CD4-positive, alpha-beta T cell treated with Interleukin-17A for 4 hours (primary cell): ENCODE measurements around the gene HERC3.

ENCODE experiments used
- DNase-seq: peaks from one replicate; pipeline ENCODE4 v3.0.0-alpha.2; 2020; ENCODE audit warnings: mixed read lengths

Gene HERC3

DNA sequence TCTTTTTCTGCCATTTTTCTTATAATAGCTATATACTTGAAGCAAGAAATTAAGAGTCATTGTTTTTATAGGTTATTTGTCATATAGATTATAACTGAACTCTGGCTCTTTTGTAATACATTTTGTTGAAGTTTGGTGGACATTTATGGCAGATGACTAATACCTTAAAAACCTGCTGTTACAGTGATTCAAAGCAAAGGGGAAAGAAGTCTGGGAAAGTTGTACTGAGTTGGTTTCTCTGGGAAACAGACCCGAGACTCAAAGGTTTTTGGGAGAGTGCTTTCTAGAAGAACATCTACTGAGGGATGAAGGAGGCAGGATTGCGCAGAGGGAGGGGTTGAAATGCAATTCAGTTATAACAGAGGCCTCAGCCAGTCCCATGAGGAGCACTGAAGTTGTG is 69.5 kb downstream of the HERC3 start:
- no peak for DNase-seq

DNA sequence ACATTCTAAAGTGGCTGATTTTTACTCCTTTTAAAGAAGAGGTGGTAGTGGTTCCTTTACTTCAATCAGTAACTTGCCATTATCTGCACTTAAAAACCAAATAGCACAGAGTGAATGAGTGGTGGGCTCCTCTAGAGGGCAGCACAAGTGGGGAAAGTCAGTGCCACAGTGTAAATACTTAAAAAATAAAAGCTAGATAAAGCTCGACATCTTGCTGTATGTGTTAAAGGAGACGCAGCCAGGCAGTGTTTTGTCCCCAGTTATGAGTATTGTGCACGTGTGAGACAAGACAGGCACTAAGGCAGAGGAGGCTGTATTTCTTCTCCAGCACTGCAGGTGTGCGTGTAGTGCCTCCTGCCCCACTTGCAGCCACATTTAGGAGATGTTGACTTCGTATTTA is 80.7 kb downstream of the HERC3 start:
- peak; percentile 45 for DNase-seq

GRCh38 chr4:88673886-88674285 is 81.6 kb downstream of the HERC3 start:
- no peak for DNase-seq

DNA sequence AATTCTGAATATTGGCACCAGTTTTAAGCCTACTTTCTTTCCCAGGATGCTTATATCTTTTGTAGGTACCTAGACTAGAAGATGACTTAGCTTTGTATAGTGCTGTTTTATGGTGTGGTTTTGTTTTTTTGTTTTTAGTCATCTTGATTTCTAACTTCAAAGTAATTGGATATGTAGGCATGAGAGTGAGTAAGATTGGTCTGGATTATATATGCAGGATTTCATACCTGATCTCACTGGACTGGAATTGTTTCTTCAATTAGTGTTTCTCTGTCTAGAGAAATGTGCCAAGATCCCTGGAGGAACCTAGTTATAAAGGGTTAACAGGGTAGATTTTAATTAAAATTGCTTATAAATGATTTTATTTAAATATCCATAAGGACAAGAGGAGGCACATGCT is 82.3 kb downstream of the HERC3 start:
- DNase-seq = no peak

GRCh38 chr4:88674979-88675378 is 82.7 kb downstream of the HERC3 start:
- DNase-seq = no peak

DNA sequence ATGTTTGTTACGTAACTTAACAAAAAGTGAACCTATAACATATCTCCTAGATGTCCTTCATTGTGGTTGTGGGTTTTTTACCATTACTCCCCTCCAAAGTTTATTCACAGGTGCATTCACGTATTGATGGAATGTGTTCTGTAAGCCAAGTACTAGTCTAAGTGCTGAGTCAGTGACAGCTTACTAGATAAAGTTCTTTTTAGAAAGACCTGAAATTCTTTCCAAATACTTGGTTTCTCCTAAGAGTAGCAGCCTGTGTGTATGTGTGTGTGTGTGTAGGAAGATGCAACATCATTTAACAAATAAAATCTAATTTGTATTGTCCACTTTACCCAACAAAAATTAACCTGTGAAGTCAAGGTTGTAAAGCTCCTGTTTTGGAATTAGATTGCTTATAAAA is 83.3 kb downstream of the HERC3 start:
- no peak for DNase-seq

- DNase-seq = no peak
These were observed 88.9 kb downstream of the HERC3 start for GRCh38 chr4:88681209-88681608.

- no peak for DNase-seq
These were observed 98.1 kb downstream of the HERC3 start for GRCh38 chr4:88690355-88690754.

- DNase-seq = no peak
These were observed 101.5 kb downstream of the HERC3 start for GRCh38 chr4:88693792-88694191.

GRCh38 chr4:88696630-88697029 is 104.3 kb downstream of the HERC3 start:
- DNase-seq = no peak

GRCh38 chr4:88697141-88697540 is 104.9 kb downstream of the HERC3 start:
- DNase-seq = peak; percentile 30

DNA sequence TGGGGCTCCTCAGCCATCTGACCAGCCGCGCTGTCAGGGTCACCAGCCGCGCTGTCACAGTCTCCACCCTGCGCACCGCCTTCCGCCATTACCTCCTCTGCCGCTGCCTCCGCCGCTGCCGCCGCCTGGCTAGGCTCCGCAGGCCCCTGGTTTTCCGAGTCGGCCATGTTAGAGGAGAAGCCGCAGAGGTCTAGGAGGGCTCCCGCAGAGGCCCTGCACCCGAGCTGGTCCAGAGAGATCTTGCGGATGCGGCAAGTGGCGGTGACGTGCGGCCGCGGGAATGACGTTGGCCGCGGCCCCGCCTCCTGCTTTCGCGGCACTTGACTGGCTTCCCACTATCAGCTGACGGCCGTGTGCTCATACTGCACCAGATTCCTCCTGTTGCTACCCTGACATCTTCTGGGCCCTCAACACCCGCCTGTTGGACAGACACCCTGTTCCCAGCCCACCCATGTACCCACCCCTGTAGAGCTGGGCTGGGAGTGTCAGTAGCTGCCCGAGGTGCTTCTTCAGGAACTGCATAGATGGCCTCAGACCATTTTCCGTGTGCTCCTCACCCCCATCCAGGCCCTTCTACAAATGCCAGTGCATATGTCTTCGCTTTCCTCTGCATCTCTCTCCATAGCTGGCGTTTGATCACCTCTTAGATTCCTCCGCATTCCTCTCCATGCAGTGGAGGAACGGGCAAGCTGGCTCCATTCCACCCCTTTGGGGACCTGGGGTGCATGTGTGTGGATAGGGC is 105.5 kb downstream of the HERC3 start, which contains the start of gene NAP1L5:
NAP1L5 (minus strand) TSS at position 242 of the 742 bp plus-strand sequence; CDS start at position 167, 75 bp downstream.
- peak; percentile 73 for DNase-seq

DNA sequence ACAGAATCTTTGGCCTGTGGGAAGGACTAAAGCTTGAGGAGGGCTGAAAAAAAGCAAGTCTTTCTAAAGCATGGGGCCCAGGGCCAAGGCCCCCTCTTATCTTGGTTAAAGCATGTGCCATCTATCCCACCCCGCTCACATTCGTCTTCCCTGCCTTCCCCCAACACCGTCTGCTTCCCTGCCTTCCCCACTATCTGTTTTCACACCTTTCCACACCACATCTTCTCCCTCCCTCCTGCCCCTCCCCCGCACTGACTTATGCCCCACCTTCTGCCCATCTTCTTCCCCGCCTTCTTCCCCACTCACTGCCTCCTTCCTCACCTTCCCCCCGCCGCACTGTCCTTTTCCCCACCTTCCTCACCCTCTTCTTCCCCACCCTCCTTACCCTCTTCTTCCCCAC is 106.2 kb downstream of the HERC3 start:
- no peak for DNase-seq

GRCh38 chr4:88702782-88703181 is 110.5 kb downstream of the HERC3 start:
- no peak for DNase-seq

DNA sequence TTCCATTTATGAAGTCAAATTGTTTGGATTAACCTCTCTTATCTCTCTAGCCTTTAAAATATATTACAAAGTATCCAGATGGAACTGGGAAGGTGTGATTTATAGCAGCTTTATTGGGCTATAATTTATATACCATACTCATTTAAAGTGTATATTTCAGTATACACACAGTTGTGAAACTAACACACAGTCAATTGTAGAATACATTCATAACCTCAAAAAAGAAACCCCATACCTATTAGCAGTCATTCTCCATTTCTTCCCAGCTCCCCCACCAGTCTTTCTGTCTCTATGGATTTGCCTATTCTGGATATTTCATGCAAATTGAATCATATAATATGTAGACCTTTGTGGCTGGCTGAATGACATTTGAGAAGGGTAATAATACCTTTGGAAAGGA is 112.9 kb downstream of the HERC3 start:
- no peak for DNase-seq

DNA sequence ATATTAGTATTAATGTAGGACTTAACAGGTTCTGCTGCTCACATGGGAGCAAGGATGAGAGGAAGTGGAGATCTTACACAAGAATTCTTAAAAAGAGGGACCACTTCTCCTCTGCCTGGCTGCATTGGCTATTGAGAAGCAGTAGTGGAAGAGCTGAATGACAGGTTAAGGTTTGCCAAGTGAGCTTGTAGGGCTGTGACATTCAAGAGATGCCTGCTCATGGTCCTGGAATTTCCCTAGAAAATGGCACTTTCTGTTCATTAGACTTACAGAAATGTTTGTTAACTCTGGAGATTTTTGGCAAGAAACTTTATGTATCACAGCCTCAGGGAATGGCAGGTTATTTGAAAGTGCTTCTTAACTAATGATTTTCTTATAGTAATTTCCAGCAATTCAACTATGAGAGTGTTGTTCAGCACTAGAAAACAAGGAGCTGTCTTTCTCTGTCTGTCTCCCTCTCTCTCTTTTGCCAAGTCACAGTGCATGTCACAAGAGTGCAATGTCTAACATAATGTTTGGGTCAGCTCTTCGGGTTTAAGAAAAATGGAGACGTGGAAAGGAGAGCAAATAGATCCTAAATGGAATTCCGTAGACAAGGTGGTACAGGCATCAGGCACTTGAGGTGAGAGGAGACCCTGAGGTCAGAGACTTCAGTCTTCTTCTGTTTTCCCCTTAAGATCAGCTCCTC is 113.7 kb downstream of the HERC3 start:
- no peak for DNase-seq

DNA sequence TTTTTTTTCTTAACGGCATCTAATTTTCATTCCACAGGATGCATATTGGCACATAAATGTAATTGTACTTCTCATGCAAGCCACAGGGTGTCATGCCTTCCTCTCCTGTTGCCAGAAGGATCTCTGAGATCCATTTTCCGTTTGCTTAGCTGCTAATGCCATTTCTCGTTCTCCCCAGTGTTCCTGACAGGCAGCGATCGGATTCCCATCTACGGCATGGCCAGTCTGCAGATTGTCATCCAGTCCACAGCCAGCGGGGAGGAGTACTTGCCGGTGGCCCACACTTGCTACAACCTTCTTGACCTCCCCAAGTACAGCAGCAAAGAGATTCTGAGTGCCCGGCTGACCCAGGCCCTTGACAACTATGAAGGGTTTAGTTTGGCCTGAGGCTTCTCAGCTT is 114.3 kb downstream of the HERC3 start:
- no peak for DNase-seq

- DNase-seq = no peak
These were observed 117.7 kb downstream of the HERC3 start for GRCh38 chr4:88709989-88710388.

- DNase-seq = no peak
These were observed 121.5 kb downstream of the HERC3 start for GRCh38 chr4:88713782-88714181.

GRCh38 chr4:88718098-88718497 is 125.8 kb downstream of the HERC3 start:
- DNase-seq = no peak

- no peak for DNase-seq
These were observed 127.1 kb downstream of the HERC3 start for GRCh38 chr4:88719381-88719780.

GRCh38 chr4:88720451-88721428 is 128.5 kb downstream of the HERC3 start:
- DNase-seq = no peak

GRCh38 chr4:88722276-88722780 is 130.0 kb downstream of the HERC3 start:
- DNase-seq = no peak
